H9 (cell line): ENCODE data around the gene CKAP2. TPM values are rescaled to one million over a fixed set of nuclear protein-coding genes. Genes with fewer than 3 reads are reported as not detected.
"Not testable (repeated sequence)": the region's sequence is repeated elsewhere in the genome, so short reads cannot be mapped to it uniquely, and the experiment has no call there.

Experiments used
- DNase-seq: peaks from one replicate; pipeline ENCODE4 v3.0.0-alpha.2; 2017
- H2AFZ ChIP-seq: one replicate; pipeline ENCODE4 v1.6.1; 2013; ENCODE audit warnings: mild to moderate bottlenecking, low read length, control low read depth, moderate library complexity
- H2AK5ac ChIP-seq: 2 replicates; pipeline ENCODE4 v1.6.1; 2013; ENCODE audit warnings: low read length, control low read depth, mixed read lengths; ENCODE audit not compliant: insufficient read length
- H2BK120ac ChIP-seq: one replicate; pipeline ENCODE4 v1.6.1; 2013; ENCODE audit warnings: low read depth, mild to moderate bottlenecking, low read length, control low read depth, inconsistent platforms; ENCODE audit not compliant: poor library complexity, severe bottlenecking
- H2BK12ac ChIP-seq: 2 replicates; pipeline ENCODE4 v1.6.1; 2013; ENCODE audit warnings: low read length, control low read depth, mixed read lengths, low read depth; ENCODE audit not compliant: insufficient read length
- H2BK15ac ChIP-seq: 2 replicates; pipeline ENCODE4 v1.6.1; 2013; ENCODE audit warnings: low read depth, low read length, control low read depth
- H2BK20ac ChIP-seq: one replicate; pipeline ENCODE4 v1.6.1; 2013; ENCODE audit warnings: low read depth, mild to moderate bottlenecking, low read length, control low read depth, inconsistent platforms; ENCODE audit not compliant: poor library complexity, severe bottlenecking
- H2BK5ac ChIP-seq: 2 replicates; pipeline ENCODE4 v1.6.1; 2013; ENCODE audit warnings: low read length, control low read depth, mixed read lengths; ENCODE audit not compliant: insufficient read length
- H3K14ac ChIP-seq: 2 replicates; pipeline ENCODE4 v1.6.1; 2013; ENCODE audit warnings: low read length, control low read depth; ENCODE audit not compliant: insufficient read depth
- H3K18ac ChIP-seq: 2 replicates; pipeline ENCODE4 v1.6.1; 2013; ENCODE audit warnings: low read depth, mild to moderate bottlenecking, mixed read lengths, low read length, control low read depth; ENCODE audit not compliant: insufficient read length
- H3K23ac ChIP-seq: 2 replicates; pipeline ENCODE4 v1.6.1; 2013; ENCODE audit warnings: low read length, control low read depth, mixed read lengths, low read depth; ENCODE audit not compliant: insufficient read length
- H3K23me2 ChIP-seq: 2 replicates; pipeline ENCODE4 v1.6.1; 2013; ENCODE audit warnings: low read depth, mild to moderate bottlenecking, mixed read lengths, low read length, control low read depth; ENCODE audit not compliant: insufficient read length, poor library complexity, severe bottlenecking
- H3K27ac ChIP-seq: 2 replicates; pipeline ENCODE4 v1.5.1; 2013; ENCODE audit warnings: low read length, control low read depth, mixed read lengths, low read depth; ENCODE audit not compliant: insufficient read length
- H3K27me3 ChIP-seq: 2 replicates; pipeline ENCODE4 v1.6.1; 2013; ENCODE audit warnings: low read length, control low read depth, inconsistent platforms; ENCODE audit not compliant: insufficient read depth
- H3K4ac ChIP-seq: 2 replicates; pipeline ENCODE4 v1.6.1; 2013; ENCODE audit warnings: low read depth, mild to moderate bottlenecking, control low read depth, inconsistent platforms, low read length, moderate library complexity
- H3K4me1 ChIP-seq: 2 replicates; pipeline ENCODE4 v1.6.1; 2013; ENCODE audit warnings: low read length, control low read depth, inconsistent platforms; ENCODE audit not compliant: insufficient read depth
- H3K4me2 ChIP-seq: 2 replicates; pipeline ENCODE4 v1.6.1; 2013; ENCODE audit warnings: low read length, control low read depth, mixed read lengths; ENCODE audit not compliant: insufficient read length, insufficient read depth
- H3K56ac ChIP-seq: 2 replicates; pipeline ENCODE4 v1.6.1; 2013; ENCODE audit warnings: low read depth, mild to moderate bottlenecking, mixed read lengths, low read length, control low read depth; ENCODE audit not compliant: insufficient read length
- H3K79me1 ChIP-seq: 2 replicates; pipeline ENCODE4 v1.6.1; 2013; ENCODE audit warnings: low read depth, mild to moderate bottlenecking, moderate library complexity, low read length, control low read depth, inconsistent platforms; ENCODE audit not compliant: insufficient read depth, poor library complexity, severe bottlenecking
- H3K79me2 ChIP-seq: 2 replicates; pipeline ENCODE4 v1.6.1; 2013; ENCODE audit warnings: low read length, control low read depth, inconsistent platforms; ENCODE audit not compliant: insufficient read depth
- H3K9ac ChIP-seq: 2 replicates; pipeline ENCODE4 v1.6.1; 2013; ENCODE audit warnings: low read length, control low read depth, mixed read lengths; ENCODE audit not compliant: insufficient read length; ENCODE audit errors: extremely low read depth
- H3K9me3 ChIP-seq: one replicate; pipeline ENCODE4 v1.6.1; 2013; ENCODE audit warnings: low read depth, low read length, inconsistent platforms; ENCODE audit not compliant: control insufficient read depth
- H3T11ph ChIP-seq: one replicate; pipeline ENCODE4 v1.6.1; 2013; ENCODE audit warnings: mild to moderate bottlenecking, low read length, control low read depth, inconsistent platforms
- H4K20me1 ChIP-seq: one replicate; pipeline ENCODE4 v1.6.1; 2013; ENCODE audit not compliant: control insufficient read depth, insufficient read length, insufficient read depth
- H4K5ac ChIP-seq: 2 replicates; pipeline ENCODE4 v1.6.1; 2013; ENCODE audit warnings: low read depth, mild to moderate bottlenecking, mixed read lengths, low read length, control low read depth; ENCODE audit not compliant: insufficient read length
- H4K8ac ChIP-seq: replicated peaks from 2 replicates; pipeline ENCODE4 v1.6.1; 2013; ENCODE audit warnings: low read length, control low read depth, mixed read lengths, low read depth; ENCODE audit not compliant: insufficient read length
- H4K91ac ChIP-seq: 2 replicates; pipeline ENCODE4 v1.6.1; 2013; ENCODE audit warnings: low read depth, mild to moderate bottlenecking, moderate library complexity, mixed read lengths, low read length, control low read depth; ENCODE audit not compliant: insufficient read length
- H3K27ac Mint-ChIP-seq, 3 experiments: 2 replicates in 2 of 3; 3 replicates in 1 of 3; pipeline ENCODE4 v1.8.0; 2020 to 2021; ENCODE audit warnings: mixed read lengths in 3 of 3, mild to moderate bottlenecking in 1 of 3, moderate library complexity in 1 of 3
- H3K27me3 Mint-ChIP-seq: 2 replicates; pipeline ENCODE4 v1.8.0; 2021; ENCODE audit warnings: low read depth, mild to moderate bottlenecking, moderate library complexity, mixed read lengths
- H3K36me3 Mint-ChIP-seq, 3 experiments: 2 replicates in 2 of 3; 3 replicates in 1 of 3; pipeline ENCODE4 v1.8.0; 2020 to 2021; ENCODE audit warnings: low read depth in 3 of 3, mixed read lengths in 3 of 3; ENCODE audit not compliant: insufficient read depth in 1 of 3
- H3K4me1 Mint-ChIP-seq, 2 experiments: 2 replicates each; pipeline ENCODE4 v1.8.0; 2020; ENCODE audit warnings: mixed read lengths in 2 of 2
- H3K4me3 Mint-ChIP-seq, 2 experiments: 2 replicates in 1 of 2; 3 replicates in 1 of 2; pipeline ENCODE4 v1.8.0; 2020 to 2021; ENCODE audit warnings: mild to moderate bottlenecking in 2 of 2, mixed read lengths in 2 of 2, moderate library complexity in 1 of 2
- H3K9me3 Mint-ChIP-seq, 2 experiments: 2 replicates in 1 of 2; 3 replicates in 1 of 2; pipeline ENCODE4 v1.8.0; 2020; ENCODE audit warnings: mild to moderate bottlenecking in 2 of 2, mixed read lengths in 2 of 2, moderate library complexity in 1 of 2
- WGBS: extraction: QIAGEN DNeasy Blood & Tissue Kit; methylation state at CpG from one replicate; pipeline ENCODE4 v1.1.7; 2013; ENCODE audit warnings: missing lambda C conversion rate, low lambda C conversion rate, mixed read lengths; ENCODE audit not compliant: insufficient read length; ENCODE audit errors: extremely low coverage; 5-methylcytosine and 5-hydroxymethylcytosine counted together
- total RNA-seq: library from RNA; stranded (reverse); gene quantifications from 2 replicates; pipeline ENCODE4 v1.2.1, GENCODE V29; 2021

Gene CKAP2
- total RNA-seq, 1 experiment from 2014 or later: 72.4 TPM

DNA sequence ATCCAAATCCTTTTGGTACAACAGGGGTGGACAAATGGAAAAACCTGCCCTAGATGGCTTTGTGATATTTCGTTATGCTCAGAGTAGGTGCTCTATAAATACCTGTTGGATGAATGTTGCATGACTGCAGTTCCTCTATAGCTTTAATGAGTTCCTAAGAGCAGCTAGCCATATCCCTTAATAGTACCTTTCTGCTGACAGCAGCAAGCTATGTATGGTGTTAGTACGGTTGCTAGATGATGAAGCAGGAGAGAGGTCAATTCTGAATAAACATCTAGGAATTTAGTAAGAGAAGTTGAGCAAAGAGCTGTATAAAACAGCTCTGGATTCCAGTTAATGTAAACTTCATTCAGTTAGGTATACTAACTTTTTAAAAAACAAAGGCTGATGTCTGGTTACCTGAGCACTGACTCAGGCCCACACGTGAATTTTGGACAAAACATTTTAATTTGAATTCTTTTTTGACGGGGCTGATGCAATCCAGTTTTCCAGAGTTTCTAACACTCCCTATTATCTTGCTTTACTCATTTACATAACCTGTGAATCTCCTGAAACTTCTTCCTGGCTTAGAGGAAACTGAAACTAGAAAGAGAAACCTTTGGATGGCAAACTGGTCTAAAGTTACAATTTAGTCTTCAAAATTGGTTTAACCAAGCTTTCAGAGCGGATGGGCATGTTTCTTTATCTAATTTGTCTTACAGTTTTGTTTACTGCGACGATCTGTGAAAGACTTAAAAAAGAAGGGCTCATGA, 25.6 kb downstream of the CKAP2 start:
- H3K79me2 ChIP-seq, H3K4ac ChIP-seq, H2BK120ac ChIP-seq, H3K27me3 ChIP-seq, H3K14ac ChIP-seq, H2BK12ac ChIP-seq, H2AFZ ChIP-seq, H2BK5ac ChIP-seq, DNase-seq, H3K4me3 Mint-ChIP-seq, H2BK20ac ChIP-seq, H3T11ph ChIP-seq, H3K27me3 Mint-ChIP-seq, H3K18ac ChIP-seq, H4K20me1 ChIP-seq, H3K79me1 ChIP-seq, H4K8ac ChIP-seq, H2BK15ac ChIP-seq, H3K9me3 ChIP-seq, H3K56ac ChIP-seq, H4K5ac ChIP-seq, H3K4me1 ChIP-seq, H3K27ac ChIP-seq, H2AK5ac ChIP-seq, H3K23me2 ChIP-seq, H3K9me3 Mint-ChIP-seq, H3K4me1 Mint-ChIP-seq, H3K23ac ChIP-seq, H3K9ac ChIP-seq, H3K4me2 ChIP-seq, H4K91ac ChIP-seq: not testable (repeated sequence)
- WGBS: no CpG with 5 or more reads among the region's 7 CpGs
- Mint-ChIP-seq H3K36me3 (peaks cover 0 to 13% (median 7%) of the 10 kb centered on the region in 3 experiments; a peak in 4 of 7 replicates), H3K27ac (peak overlapping the region in 2 of 3 experiments; percentile 28 to 49; a peak in 1 of 7 replicates)

DNA sequence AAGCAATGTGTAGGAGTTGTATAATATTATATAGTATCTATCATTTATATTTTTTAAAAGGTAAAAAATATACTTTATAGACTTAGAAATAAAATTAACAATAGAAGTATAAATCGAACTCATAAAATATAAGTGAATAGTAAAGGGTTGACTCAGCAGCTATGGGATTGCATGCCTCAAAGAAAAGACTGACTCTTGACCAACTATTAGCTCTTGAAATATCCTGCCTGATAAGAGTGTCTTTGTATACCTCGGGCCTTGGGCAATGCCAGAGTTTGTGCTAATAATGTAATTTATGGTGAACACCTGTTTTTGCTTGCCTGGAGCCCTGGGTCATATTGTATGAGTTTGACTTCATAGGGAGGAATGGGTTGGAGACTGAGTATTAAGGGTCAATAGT, 31.8 kb downstream of the CKAP2 start:
- no CpG with 5 or more reads among the region's 2 CpGs for WGBS
- not testable (repeated sequence) for DNase-seq

More for the DNA sequence above, 31.8 kb downstream of the CKAP2 start:
- H3K4me3 Mint-ChIP-seq, H2AK5ac ChIP-seq, H3K18ac ChIP-seq, H3K56ac ChIP-seq, H3K27me3 Mint-ChIP-seq, H3T11ph ChIP-seq, H3K79me1 ChIP-seq, H4K91ac ChIP-seq, H3K9me3 Mint-ChIP-seq, H2BK120ac ChIP-seq, H3K4me2 ChIP-seq, H3K4ac ChIP-seq, H2BK12ac ChIP-seq, H2BK20ac ChIP-seq, H2AFZ ChIP-seq, H3K27ac ChIP-seq, H3K4me1 ChIP-seq, H2BK5ac ChIP-seq, H3K27ac Mint-ChIP-seq, H3K79me2 ChIP-seq, H3K14ac ChIP-seq, H4K8ac ChIP-seq, H3K36me3 Mint-ChIP-seq, H3K23ac ChIP-seq, H3K27me3 ChIP-seq, H3K9ac ChIP-seq, H3K23me2 ChIP-seq, H4K5ac ChIP-seq, H4K20me1 ChIP-seq, H2BK15ac ChIP-seq, H3K9me3 ChIP-seq, H3K4me1 Mint-ChIP-seq: not testable (repeated sequence)
